Activated T-helper 1 cell treated with anti-CD3 and anti-CD28 coated beads, Interleukin-2, amount 50 U/mL, for 16 hours (primary cell): ENCODE measurements around the gene PUM1.
"Not testable (repeated sequence)": the region's sequence is repeated elsewhere in the genome, so short reads cannot be mapped to it uniquely, and the experiment has no call there.

Experiments used
- DNase-seq, 2 donors: peaks; one replicate each; pipeline ENCODE4 v3.0.0-alpha.2; 2020; ENCODE audit warnings: low read depth in 1 of 2, low spot score in 1 of 2

The PUM1 gene

GRCh38 chr1:30997463-30998057, 68.0 kb downstream of the PUM1 start:
- DNase-seq = no peak

- DNase-seq = no peak
These were observed 69.4 kb downstream of the PUM1 start for GRCh38 chr1:30995990-30996612.

GRCh38 chr1:30991862-30992606, 73.5 kb downstream of the PUM1 start:
- no peak for DNase-seq

GRCh38 chr1:30990591-30990990, 74.9 kb downstream of the PUM1 start:
- DNase-seq = no peak

GRCh38 chr1:30988045-30988444, 77.5 kb downstream of the PUM1 start:
- DNase-seq = no peak

- no peak for DNase-seq
These were observed 78.8 kb downstream of the PUM1 start for GRCh38 chr1:30986755-30987154.

- DNase-seq = no peak
These were observed 80.5 kb downstream of the PUM1 start for GRCh38 chr1:30984991-30985503.

GRCh38 chr1:30984165-30984889, 81.2 kb downstream of the PUM1 start:
- DNase-seq = no peak

GRCh38 chr1:30982937-30983336, 82.6 kb downstream of the PUM1 start:
- DNase-seq = no peak

GRCh38 chr1:30982431-30982830, 83.1 kb downstream of the PUM1 start:
- no peak for DNase-seq

- no peak for DNase-seq
These were observed 84.3 kb downstream of the PUM1 start for GRCh38 chr1:30981172-30981571.

GRCh38 chr1:30977511-30977910, 88.0 kb downstream of the PUM1 start:
- no peak for DNase-seq

- DNase-seq = no peak
These were observed 88.4 kb downstream of the PUM1 start for GRCh38 chr1:30977105-30977504.

GRCh38 chr1:30976143-30976542, 89.4 kb downstream of the PUM1 start:
- no peak for DNase-seq

GRCh38 chr1:30975217-30975616, 90.3 kb downstream of the PUM1 start:
- no peak for DNase-seq

GRCh38 chr1:30974536-30974935, 91.0 kb downstream of the PUM1 start:
- no peak for DNase-seq

GRCh38 chr1:30972349-30972748, 93.2 kb downstream of the PUM1 start:
- not testable (repeated sequence) for DNase-seq

- no peak for DNase-seq
These were observed 94.0 kb downstream of the PUM1 start for GRCh38 chr1:30971496-30971895.

GRCh38 chr1:30969903-30970302, 95.6 kb downstream of the PUM1 start:
- no peak for DNase-seq

GRCh38 chr1:30968220-30968971, 97.1 kb downstream of the PUM1 start:
- DNase-seq = no peak
